Measurements from ENCODE around the gene OLR1.

GRCh38 chr12:10158406-10158805 lies 13.5 kb downstream of the OLR1 start:
- TF ChIP-seq GATA2 (IDR thresholded peaks at IDR 0.05; ENCODE audit: low read depth, low read length) = no peak
- TF ChIP-seq GATA3 (IDR thresholded peaks at IDR 0.05; ENCODE audit: low read depth, low read length) = no peak
